ENCODE data around the gene DYRK3. TPM values are rescaled to one million over a fixed set of nuclear protein-coding genes. Genes with fewer than 3 reads are reported as not detected.

Gene DYRK3
- total and polyA plus RNA-seq, 10 of the 15 experiments (the other 5 are each of a cell fraction or from before 2014, with no cell fraction given) = 1.6 to 12.9 (median 10.3) TPM

GRCh38 chr1:206612129-206612876, 23.0 kb upstream of the DYRK3 start, which contains the start of gene EIF2D (continued):
- TF ChIP-seq ZNF592 (IDR thresholded peaks at IDR 0.05) = peak; percentile 91
- TF ChIP-seq SMC3 (IDR thresholded peaks at IDR 0.05; ENCODE audit: borderline replicate concordance, low read length) = peak; percentile 45; the same call in 1 of the 2 replicates
- TF ChIP-seq MEF2A (IDR thresholded peaks at IDR 0.05; ENCODE audit: insufficient read depth, low read depth, low read length) = peak; percentile 83
- no peak for TF ChIP-seq NFYB (IDR thresholded peaks at IDR 0.05; ENCODE audit: insufficient read depth, low read depth, low read length)
- TF ChIP-seq RCOR1 (conservative IDR thresholded peaks at IDR 0.05; ENCODE audit: low read depth, low read length) = no peak
- TF ChIP-seq, protein P1, sequence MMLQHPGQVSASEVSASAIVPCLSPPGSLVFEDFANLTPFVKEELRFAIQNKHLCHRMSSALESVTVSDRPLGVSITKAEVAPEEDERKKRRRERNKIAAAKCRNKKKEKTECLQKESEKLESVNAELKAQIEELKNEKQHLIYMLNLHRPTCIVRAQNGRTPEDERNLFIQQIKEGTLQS (IDR thresholded peaks at IDR 0.05; ENCODE audit: borderline replicate concordance, extremely low read depth, low read depth, low read length) = no peak
- TF ChIP-seq EGR1 (IDR thresholded peaks at IDR 0.05; ENCODE audit: borderline replicate concordance in 1 of 2, low read depth in 2 of 2, low read length in 2 of 2) = peak; percentile 26 to 62
- no peak for TF ChIP-seq MTA3 (IDR thresholded peaks at IDR 0.05; ENCODE audit: borderline replicate concordance, low read length)
- TF ChIP-seq ATF7 (IDR thresholded peaks at IDR 0.05; ENCODE audit: low read depth) = no peak; the same call in 1 of the 2 replicates
- peak; percentile 96 to 99 (median 98); a peak in 5 of 6 replicates for TF ChIP-seq CTCF (IDR thresholded peaks at IDR 0.05 in 2 of 3, conservative IDR thresholded peaks at IDR 0.05 in 1 of 3; ENCODE audit: control insufficient read depth in 2 of 3, extremely low read depth in 1 of 3, insufficient read depth in 1 of 3, low read depth in 3 of 3, low read length in 3 of 3)
- peak; percentile 50 for TF ChIP-seq HDAC6 (IDR thresholded peaks at IDR 0.05; ENCODE audit: unreplicated experiment)
- peak; percentile 81; the same call in 1 of the 2 replicates for TF ChIP-seq POLR2AphosphoS2 (IDR thresholded peaks at IDR 0.05; ENCODE audit: low read depth, low read length)
- TF ChIP-seq NBN (IDR thresholded peaks at IDR 0.05) = peak; percentile 96
- peak; percentile 91 for TF ChIP-seq POLR2AphosphoS5 (IDR thresholded peaks at IDR 0.05; ENCODE audit: low read length)
- TF ChIP-seq RUNX3 (IDR thresholded peaks at IDR 0.05; ENCODE audit: low read length) = peak; percentile 68
- TF ChIP-seq CHD1 (IDR thresholded peaks at IDR 0.05; ENCODE audit: low read depth, low read length) = no peak
- peak; percentile 50 for TF ChIP-seq MEF2B (IDR thresholded peaks at IDR 0.05; ENCODE audit: partially characterized antibody, poor library complexity, severe bottlenecking)
- TF ChIP-seq NR2C1 (IDR thresholded peaks at IDR 0.05) = peak; percentile 73
- TF ChIP-seq MTA2 (IDR thresholded peaks at IDR 0.05; ENCODE audit: low read depth) = no peak
- peak; percentile 74 for TF ChIP-seq SIX5 (IDR thresholded peaks at IDR 0.05; ENCODE audit: low read depth, low read length, severe bottlenecking)
- TF ChIP-seq POU2F2 (IDR thresholded peaks at IDR 0.05; ENCODE audit: borderline replicate concordance, low read depth, low read length) = peak; percentile 94
- peak; percentile 49; the same call in 1 of the 2 replicates for TF ChIP-seq EED (IDR thresholded peaks at IDR 0.05; ENCODE audit: low read depth)
- peak; percentile 48; the same call in 1 of the 2 replicates for TF ChIP-seq CREM (IDR thresholded peaks at IDR 0.05; ENCODE audit: low read depth)
- TF ChIP-seq HDAC2 (IDR thresholded peaks at IDR 0.05) = peak; percentile 100
- no peak for TF ChIP-seq KAT2A (conservative IDR thresholded peaks at IDR 0.05; ENCODE audit: control insufficient read depth, low read depth, low read length)
